MCF 10A (cell line): ENCODE results near the gene PLA2G4C. TPM values are rescaled to one million over a fixed set of nuclear protein-coding genes. Genes with fewer than 3 reads are reported as not detected.

Experiments
- BruUV-seq: library from RNA; stranded (reverse); fragments of 400-500 nt; replicated peaks from 2 replicates; lab custom pipeline; 2021; lab: Mats Ljungman, UMichigan
- CTCF ChIA-PET: fragments of 300-600 bp; sonication (Branson Sonifier 250); formaldehyde crosslinking; extraction: SDS; loops from one replicate; lab custom pipeline; 2021; ENCODE audit warnings: antibody characterized with exemption, inconsistent platforms; lab: Yijun Ruan, JAX
- POLR2A ChIA-PET: fragments of 300-600, 350-650 bp; sonication (Branson Sonifier 250); formaldehyde crosslinking; extraction: SDS; loops from one replicate; lab custom pipeline; 2020; ENCODE audit warnings: antibody characterized with exemption, inconsistent platforms; lab: Yijun Ruan, JAX
- DNase-seq: peaks from one replicate; pipeline ENCODE4 v3.0.0-alpha.2; 2018; ENCODE audit not compliant: unreplicated experiment
- H3K27ac Mint-ChIP-seq: one replicate; pipeline ENCODE4 v1.8.0; 2022; ENCODE audit warnings: mild to moderate bottlenecking, low read depth, mixed read lengths; ENCODE audit not compliant: unreplicated experiment
- H3K27me3 Mint-ChIP-seq: one replicate; pipeline ENCODE4 v1.8.0; 2022; ENCODE audit warnings: mixed read lengths; ENCODE audit not compliant: insufficient read depth, unreplicated experiment
- H3K36me3 Mint-ChIP-seq: one replicate; pipeline ENCODE4 v1.8.0; 2022; ENCODE audit warnings: mild to moderate bottlenecking, moderate library complexity, mixed read lengths; ENCODE audit not compliant: insufficient read depth, unreplicated experiment
- H3K4me1 Mint-ChIP-seq: one replicate; pipeline ENCODE4 v1.8.0; 2022; ENCODE audit warnings: mixed read lengths; ENCODE audit not compliant: insufficient read depth, unreplicated experiment
- H3K4me3 Mint-ChIP-seq: one replicate; pipeline ENCODE4 v1.8.0; 2022; ENCODE audit warnings: mild to moderate bottlenecking, moderate library complexity, mixed read lengths; ENCODE audit not compliant: unreplicated experiment
- H3K9me3 Mint-ChIP-seq: one replicate; pipeline ENCODE4 v1.8.0; 2022; ENCODE audit warnings: mixed read lengths; ENCODE audit not compliant: unreplicated experiment
- CTCF ChIP-seq: fragments of 200-600 bp; IDR thresholded peaks from one replicate; pipeline ENCODE4 v1.8.0; 2022; ENCODE audit warnings: antibody characterized with exemption, mild to moderate bottlenecking; ENCODE audit not compliant: unreplicated experiment
- intact Hi-C: fragments of 100-400 bp; cut with micrococcal nuclease; formaldehyde crosslinking; loops from 2 replicates; pipeline ENCODE4 v1.14.1; 2022
- total RNA-seq: library from RNA; stranded (reverse); gene quantifications from 2 replicates; pipeline ENCODE4 v1.2.3, GENCODE V29; 2022

PLA2G4C gene
- total RNA-seq, 1 experiment from 2014 or later = 1.4 TPM

- CTCF ChIA-PET = interaction anchor here (0.6 to 0.7 kb wide), 2 partner anchors 55 to 166 kb away, joined by 3 read pairs; no protein-coding TSS in a partner anchor
- Mint-ChIP-seq H3K4me1 (no peaks in the 10 kb centered on the region), H3K4me3 (no peak overlapping the region), H3K9me3 (no peaks in the 10 kb centered on the region), H3K36me3 (no peaks in the 10 kb centered on the region), H3K27ac (no peak overlapping the region), H3K27me3 (peaks cover 76% of the 10 kb centered on the region)
- intact Hi-C loops = no loop called here
- no peak for DNase-seq
- TF ChIP-seq CTCF = no peak
- BruUV-seq = no TSS peak
- POLR2A ChIA-PET = no interaction called here
Measured at GRCh38 chr19:48029431-48029830, 81.2 kb downstream of the PLA2G4C start.

- peaks cover 84% of the 10 kb centered on the region for H3K27me3 Mint-ChIP-seq
Measured at GRCh38 chr19:48025480-48025879, 85.1 kb downstream of the PLA2G4C start.

DNA sequence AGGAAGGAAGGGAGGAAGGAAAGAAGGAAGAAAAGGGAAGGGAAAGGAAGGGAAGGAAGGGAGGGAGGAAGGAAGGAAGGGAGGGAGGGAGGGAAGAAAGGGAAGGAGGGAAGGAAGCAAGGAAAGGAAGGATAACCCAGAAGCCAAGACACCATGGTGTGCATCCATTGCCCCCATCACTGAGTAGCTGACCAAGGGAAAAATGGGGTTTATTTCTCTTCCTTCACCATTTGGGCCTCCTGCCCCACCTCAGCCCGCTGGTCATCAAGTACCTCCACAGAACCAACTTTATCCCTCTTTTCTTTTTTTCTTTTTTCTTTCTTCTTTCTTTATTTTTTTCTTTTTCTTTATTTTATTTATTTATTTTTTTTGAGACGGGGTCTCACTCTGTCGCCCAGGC is 87.1 kb downstream of the PLA2G4C start:
- no peak for DNase-seq
- no peaks in the 10 kb centered on the region for H3K9me3 Mint-ChIP-seq
- no peaks in the 10 kb centered on the region for H3K4me1 Mint-ChIP-seq
- no peaks in the 10 kb centered on the region for H3K36me3 Mint-ChIP-seq
- no peak overlapping the region for H3K27ac Mint-ChIP-seq
- no peak overlapping the region for H3K4me3 Mint-ChIP-seq
- no TSS peak for BruUV-seq
- intact Hi-C loops = no loop called here
- peaks cover 90% of the 10 kb centered on the region for H3K27me3 Mint-ChIP-seq
- ChIA-PET CTCF (interaction anchor here (0.6 to 0.7 kb wide), 3 partner anchors 10 to 519 kb away, joined by 3 to 4 read pairs (median 3); no protein-coding TSS in a partner anchor), POLR2A (no interaction called here)
- no peak for TF ChIP-seq CTCF

More at GRCh38 chr19:48025480-48025879, 85.1 kb downstream of the PLA2G4C start:
- POLR2A ChIA-PET = no interaction called here
- Mint-ChIP-seq H3K4me3 (no peak overlapping the region), H3K27ac (no peak overlapping the region), H3K4me1 (no peaks in the 10 kb centered on the region), H3K36me3 (no peaks in the 10 kb centered on the region), H3K9me3 (no peaks in the 10 kb centered on the region)
- no TSS peak for BruUV-seq
- intact Hi-C loops = no loop called here
- TF ChIP-seq CTCF = no peak
- no peak for DNase-seq
- CTCF ChIA-PET = no interaction called here

- POLR2A ChIA-PET = no interaction called here
- H3K27me3 Mint-ChIP-seq = peaks cover 90% of the 10 kb centered on the region
Measured at GRCh38 chr19:48023011-48023410, 87.6 kb downstream of the PLA2G4C start.

More at GRCh38 chr19:48023011-48023410, 87.6 kb downstream of the PLA2G4C start:
- no peak for TF ChIP-seq CTCF
- DNase-seq = no peak
- intact Hi-C loops = no loop called here
- Mint-ChIP-seq H3K27ac (no peak overlapping the region), H3K9me3 (no peaks in the 10 kb centered on the region), H3K36me3 (no peaks in the 10 kb centered on the region), H3K4me1 (no peaks in the 10 kb centered on the region), H3K4me3 (no peak overlapping the region)
- BruUV-seq = no TSS peak
- CTCF ChIA-PET = interaction anchor here (0.6 kb wide), 1 partner anchor 21 kb away, joined by 3 read pairs; no protein-coding TSS in a partner anchor
